ENCODE data around the gene LAT.

- TF ChIP-seq ZNF70 (CRISPR knock-in tag; IDR thresholded peaks at IDR 0.05) (no peak), TCF4 (CRISPR knock-in tag; IDR thresholded peaks at IDR 0.05; ENCODE audit: borderline replicate concordance) (no peak), TOX (CRISPR knock-in tag; IDR thresholded peaks at IDR 0.05; ENCODE audit: borderline replicate concordance) (no peak), ISL1 (CRISPR knock-in tag; IDR thresholded peaks at IDR 0.05) (no peak), ARNTL (CRISPR knock-in tag; IDR thresholded peaks at IDR 0.05; ENCODE audit: borderline replicate concordance, low read depth) (no peak), ZFP3 (CRISPR knock-in tag; IDR thresholded peaks at IDR 0.05) (no peak), ZFP30 (CRISPR knock-in tag; IDR thresholded peaks at IDR 0.05) (no peak)
- TF ChIP-seq, protein P1, sequence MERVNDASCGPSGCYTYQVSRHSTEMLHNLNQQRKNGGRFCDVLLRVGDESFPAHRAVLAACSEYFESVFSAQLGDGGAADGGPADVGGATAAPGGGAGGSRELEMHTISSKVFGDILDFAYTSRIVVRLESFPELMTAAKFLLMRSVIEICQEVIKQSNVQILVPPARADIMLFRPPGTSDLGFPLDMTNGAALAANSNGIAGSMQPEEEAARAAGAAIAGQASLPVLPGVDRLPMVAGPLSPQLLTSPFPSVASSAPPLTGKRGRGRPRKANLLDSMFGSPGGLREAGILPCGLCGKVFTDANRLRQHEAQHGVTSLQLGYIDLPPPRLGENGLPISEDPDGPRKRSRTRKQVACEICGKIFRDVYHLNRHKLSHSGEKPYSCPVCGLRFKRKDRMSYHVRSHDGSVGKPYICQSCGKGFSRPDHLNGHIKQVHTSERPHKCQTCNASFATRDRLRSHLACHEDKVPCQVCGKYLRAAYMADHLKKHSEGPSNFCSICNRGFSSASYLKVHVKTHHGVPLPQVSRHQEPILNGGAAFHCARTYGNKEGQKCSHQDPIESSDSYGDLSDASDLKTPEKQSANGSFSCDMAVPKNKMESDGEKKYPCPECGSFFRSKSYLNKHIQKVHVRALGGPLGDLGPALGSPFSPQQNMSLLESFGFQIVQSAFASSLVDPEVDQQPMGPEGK (CRISPR knock-in tag; IDR thresholded peaks at IDR 0.05; ENCODE audit: borderline replicate concordance) = no peak
- TF ChIP-seq, protein P2, sequence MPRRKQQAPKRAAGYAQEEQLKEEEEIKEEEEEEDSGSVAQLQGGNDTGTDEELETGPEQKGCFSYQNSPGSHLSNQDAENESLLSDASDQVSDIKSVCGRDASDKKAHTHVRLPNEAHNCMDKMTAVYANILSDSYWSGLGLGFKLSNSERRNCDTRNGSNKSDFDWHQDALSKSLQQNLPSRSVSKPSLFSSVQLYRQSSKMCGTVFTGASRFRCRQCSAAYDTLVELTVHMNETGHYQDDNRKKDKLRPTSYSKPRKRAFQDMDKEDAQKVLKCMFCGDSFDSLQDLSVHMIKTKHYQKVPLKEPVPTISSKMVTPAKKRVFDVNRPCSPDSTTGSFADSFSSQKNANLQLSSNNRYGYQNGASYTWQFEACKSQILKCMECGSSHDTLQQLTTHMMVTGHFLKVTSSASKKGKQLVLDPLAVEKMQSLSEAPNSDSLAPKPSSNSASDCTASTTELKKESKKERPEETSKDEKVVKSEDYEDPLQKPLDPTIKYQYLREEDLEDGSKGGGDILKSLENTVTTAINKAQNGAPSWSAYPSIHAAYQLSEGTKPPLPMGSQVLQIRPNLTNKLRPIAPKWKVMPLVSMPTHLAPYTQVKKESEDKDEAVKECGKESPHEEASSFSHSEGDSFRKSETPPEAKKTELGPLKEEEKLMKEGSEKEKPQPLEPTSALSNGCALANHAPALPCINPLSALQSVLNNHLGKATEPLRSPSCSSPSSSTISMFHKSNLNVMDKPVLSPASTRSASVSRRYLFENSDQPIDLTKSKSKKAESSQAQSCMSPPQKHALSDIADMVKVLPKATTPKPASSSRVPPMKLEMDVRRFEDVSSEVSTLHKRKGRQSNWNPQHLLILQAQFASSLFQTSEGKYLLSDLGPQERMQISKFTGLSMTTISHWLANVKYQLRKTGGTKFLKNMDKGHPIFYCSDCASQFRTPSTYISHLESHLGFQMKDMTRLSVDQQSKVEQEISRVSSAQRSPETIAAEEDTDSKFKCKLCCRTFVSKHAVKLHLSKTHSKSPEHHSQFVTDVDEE (CRISPR knock-in tag; IDR thresholded peaks at IDR 0.05) = no peak
These were observed 1.2 kb downstream of the LAT start for GRCh38 chr16:28986046-28986445.
